GM12878 (cell line): ENCODE data around the gene ARL4C. TPM values are rescaled to one million over a fixed set of nuclear protein-coding genes. Genes with fewer than 3 reads are reported as not detected.
A peak's percentile ranks its signal among the peaks of the same experiment; 100 is the strongest.

Experiments
- ATAC-seq: fragments of 200-7000 bp; cut with Tn5 transposase; 3 replicates; pipeline ENCODE4 v1.9.1; 2020; ENCODE audit warnings: mild to moderate bottlenecking, moderate library complexity
- BruUV-seq: library from RNA; stranded (reverse); fragments of 400-500 nt; replicated peaks from 2 replicates; lab custom pipeline; 2021; lab: Mats Ljungman, UMichigan
- CTCF ChIA-PET: fragments of 300-600 bp; sonication (Branson Sonifier 250); formaldehyde crosslinking; extraction: SDS; loops from one replicate; lab custom pipeline; 2021; ENCODE audit warnings: inconsistent platforms; lab: Yijun Ruan, JAX
- POLR2A ChIA-PET: fragments of 350-600 bp; formaldehyde crosslinking; extraction: SDS; loops from one replicate; lab custom pipeline; 2021; ENCODE audit warnings: inconsistent platforms; lab: Charles Lee
- RAD21 ChIA-PET: fragments of 300-600 bp; sonication (Branson Sonifier 250); formaldehyde crosslinking; loops from one replicate; lab custom pipeline; 2023; ENCODE audit warnings: antibody characterized with exemption; ENCODE audit not compliant: unreplicated experiment; lab: Charles Lee
- SMC1A ChIA-PET: fragments of 300-600 bp; sonication (Branson Sonifier 250); formaldehyde crosslinking; loops from one replicate; lab custom pipeline; 2023; ENCODE audit not compliant: unreplicated experiment, uncharacterized antibody; lab: Charles Lee
- DNase-seq: peaks from one replicate; pipeline ENCODE4 v3.0.0-alpha.2; 2011; ENCODE audit warnings: low read depth, low spot score
- FAIRE-seq: peaks from 3 replicates; lab custom pipeline; 2011; peaks lifted over from hg19 to GRCh38; lab: Jason Lieb, UNC
- H2AFZ ChIP-seq: 2 replicates; pipeline ENCODE4 v1.6.0; 2011; ENCODE audit warnings: low read depth, low read length, control low read depth; ENCODE audit not compliant: control insufficient read depth
- H3K27ac ChIP-seq: 2 replicates; pipeline ENCODE4 v1.5.1; 2011; ENCODE audit warnings: control low read depth; ENCODE audit not compliant: control insufficient read depth, insufficient read depth
- H3K27me3 ChIP-seq, 2 experiments: replicated peaks in 1 of 2; 2 replicates each; pipeline versions ENCODE4 v1.6.0 to v1.6.1; 2011; ENCODE audit warnings: low read length in 1 of 2; ENCODE audit not compliant: control insufficient read depth in 2 of 2, insufficient read depth in 2 of 2
- H3K36me3 ChIP-seq, 2 experiments: 2 replicates each; pipeline ENCODE4 v1.5.1; 2011; ENCODE audit warnings: low read length in 1 of 2; ENCODE audit not compliant: control insufficient read depth in 2 of 2, insufficient read depth in 2 of 2
- H3K4me1 ChIP-seq: 2 replicates; pipeline ENCODE4 v1.6.1; 2011; ENCODE audit warnings: mild to moderate bottlenecking, low read length, moderate library complexity, mixed read lengths; ENCODE audit not compliant: control insufficient read depth, insufficient read depth
- H3K4me2 ChIP-seq: 2 replicates; pipeline ENCODE4 v1.6.0; 2011; ENCODE audit warnings: control low read depth; ENCODE audit not compliant: control insufficient read depth, insufficient read depth
- H3K4me3 ChIP-seq: fragments of 200-600 bp; sonication (generic); 2 replicates; pipeline ENCODE4 v1.5.1; 2016
- H3K79me2 ChIP-seq: 2 replicates; pipeline ENCODE4 v1.6.0; 2011; ENCODE audit warnings: low read length; ENCODE audit not compliant: control insufficient read depth, insufficient read depth
- H3K9ac ChIP-seq: 2 replicates; pipeline ENCODE4 v1.8.0; 2011; ENCODE audit warnings: low read length, control low read depth, mixed read lengths; ENCODE audit not compliant: control insufficient read depth, insufficient read depth
- H3K9me3 ChIP-seq: replicated peaks from 3 replicates; pipeline ENCODE4 v1.5.1; 2011; ENCODE audit warnings: mild to moderate bottlenecking, low read length; ENCODE audit not compliant: control insufficient read depth, insufficient read depth
- H4K20me1 ChIP-seq: 2 replicates; pipeline ENCODE4 v1.6.0; 2011; ENCODE audit not compliant: control insufficient read depth, insufficient read depth
- BHLHE40 ChIP-seq, 2 experiments: fragments of 450-650 bp in 1 of 2; IDR thresholded peaks; 2 replicates each; pipeline ENCODE4 v1.6.1; 2011 to 2017; ENCODE audit warnings: low read depth in 2 of 2, borderline replicate concordance in 1 of 2, improper control_type of control experiment in 1 of 2, low read length in 1 of 2, mild to moderate bottlenecking in 1 of 2
- EED ChIP-seq: sonication (generic); IDR thresholded peaks from 2 replicates; pipeline ENCODE4 v1.6.1; 2016; ENCODE audit warnings: antibody characterized with exemption, low read depth
- LARP7 ChIP-seq: fragments of 450-650 bp; IDR thresholded peaks from 2 replicates; pipeline ENCODE4 v1.6.1; 2017; ENCODE audit warnings: mild to moderate bottlenecking
- NR2F1 ChIP-seq: fragments of 450-650 bp; conservative IDR thresholded peaks from 2 replicates; pipeline ENCODE4 v1.6.1; 2017; ENCODE audit warnings: mild to moderate bottlenecking
- NRF1 ChIP-seq: conservative IDR thresholded peaks from 2 replicates; pipeline ENCODE4 v1.6.1; 2011; ENCODE audit warnings: mild to moderate bottlenecking, low read depth, low read length, improper control_type of control experiment
- PAX5 ChIP-seq: IDR thresholded peaks from 2 replicates; pipeline ENCODE4 v1.6.1; 2011; ENCODE audit warnings: low read depth, low read length, borderline replicate concordance
- POLR2AphosphoS2 ChIP-seq: IDR thresholded peaks from 2 replicates; pipeline ENCODE4 v1.6.1; 2011; ENCODE audit warnings: low read depth, mild to moderate bottlenecking, low read length, improper control_type of control experiment, moderate library complexity
- POU2F2 ChIP-seq: IDR thresholded peaks from 3 replicates; pipeline ENCODE4 v1.6.1; 2011; ENCODE audit warnings: low read depth, mild to moderate bottlenecking, low read length, borderline replicate concordance
- RAD21 ChIP-seq: IDR thresholded peaks from 2 replicates; pipeline ENCODE4 v1.6.1; 2011; ENCODE audit warnings: mild to moderate bottlenecking, low read depth, low read length, moderate library complexity; ENCODE audit not compliant: insufficient read depth
- SMC3 ChIP-seq: IDR thresholded peaks from 2 replicates; pipeline ENCODE4 v1.6.1; 2011; ENCODE audit warnings: low read length, improper control_type of control experiment, borderline replicate concordance
- WGBS: methylation state at CpG from one replicate; pipeline ENCODE4 v1.1.6; 2016; ENCODE audit warnings: low lambda C conversion rate; ENCODE audit not compliant: insufficient replicate concordance, insufficient coverage; ENCODE audit errors: missing lambda C conversion rate; 5-methylcytosine and 5-hydroxymethylcytosine counted together
- in situ Hi-C: fragments of 300-500 bp; cut with MboI; formaldehyde crosslinking; loops from 9 replicates; pipeline ENCODE4 v1.14.3; 2018; ENCODE audit warnings: mixed read lengths
- intact Hi-C: fragments of 100-400 bp; cut with micrococcal nuclease; formaldehyde crosslinking; loops from one replicate; pipeline ENCODE4 v1.14.2; 2022; ENCODE audit not compliant: unreplicated experiment
- polyA plus RNA-seq, 11 experiments: library from polyadenylated mRNA; depleted of rRNA in 4 of 11; unstranded in 6 of 11; stranded (reverse) in 5 of 11; fragments of >200 nt; fragmentation: Nextera tagmentation in 4 of 11; fragmentation: Illumina TruSeq in 1 of 11; extraction: Ambion mirVana in 4 of 11; extraction: Trizol in 1 of 11; gene quantifications; 1 replicate in 1 of 11; 2 replicates in 10 of 11; pipeline versions ENCODE4 v1.2.1 to v1.2.3, GENCODE V29; 2011 to 2016; ENCODE audit warnings: inconsistent platforms in 2 of 11, missing spikeins in 2 of 11, low read depth in 1 of 11
- total RNA-seq, 4 experiments: library from RNA; depleted of rRNA in 3 of 4; stranded (reverse); fragments of >200 nt in 3 of 4; fragmentation: Illumina TruSeq in 1 of 4; extraction: Trizol in 1 of 4; gene quantifications; 2 replicates each; pipeline versions ENCODE4 v1.2.1 to v1.2.3, GENCODE V29; 2013 to 2021
- TF ChIP-seq, protein P1 (sequence below), 3 experiments: IDR thresholded peaks in 2 of 3; conservative IDR thresholded peaks in 1 of 3; 2 replicates each; pipeline ENCODE4 v1.5.1; 2011; ENCODE audit warnings: low read depth in 3 of 3, low read length in 3 of 3, mild to moderate bottlenecking in 3 of 3, control low read depth in 2 of 3, moderate library complexity in 2 of 3, inconsistent platforms in 1 of 3, mixed read lengths in 1 of 3; ENCODE audit not compliant: control insufficient read depth in 2 of 3, insufficient read depth in 1 of 3; ENCODE audit errors: extremely low read depth in 1 of 3

The ARL4C gene
- total and polyA plus RNA-seq, 10 of the 15 experiments (the other 5 are each of a cell fraction or from before 2014, with no cell fraction given): 0.03 to 0.72 (median 0.06) TPM; not detected in 4

DNA sequence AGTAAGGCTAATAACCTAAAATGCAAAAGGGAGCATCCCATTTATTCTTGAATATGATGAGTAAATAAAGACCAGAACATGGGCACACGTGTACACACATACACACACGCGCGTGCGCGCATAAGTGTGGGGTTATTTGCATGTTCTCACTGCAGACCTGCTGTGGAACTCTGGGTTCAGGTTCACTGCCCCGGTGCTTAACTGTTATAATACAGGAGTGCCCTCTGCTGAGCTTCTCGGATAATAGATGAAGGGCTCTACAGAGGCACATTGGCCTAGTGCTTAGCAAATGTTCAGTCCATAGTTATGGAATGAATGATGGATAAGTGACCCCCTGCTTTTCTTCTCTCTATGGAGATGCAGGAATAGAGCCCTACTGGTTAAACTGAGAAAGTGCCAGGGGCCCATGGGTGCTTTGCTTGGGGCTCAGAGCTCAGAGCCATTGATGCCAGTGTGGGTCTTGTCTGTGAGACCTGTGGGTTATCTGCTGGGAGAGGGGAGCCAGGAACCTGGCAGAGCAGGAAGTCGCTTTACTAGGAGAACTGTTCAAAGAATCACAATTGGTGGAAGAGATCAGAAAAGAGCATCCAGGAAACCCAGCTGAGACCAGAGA, 3.6 kb upstream of the ARL4C start:
- POLR2A ChIA-PET: no interaction called here
- H4K20me1 ChIP-seq: no peaks in the 10 kb centered on the region
- ATAC-seq (peak; percentile 90), DNase-seq (peak; percentile 53), FAIRE-seq (no peak)
- H3K27ac ChIP-seq: no peak overlapping the region
- in situ Hi-C loops: loop anchor here (5.0 kb wide), 1 partner anchor 363 kb away; no protein-coding TSS in a partner anchor
- SMC1A ChIA-PET: interaction anchor here (1.0 to 1.4 kb wide), 3 partner anchors 215 to 365 kb away, joined by 3 to 4 read pairs (median 4); no protein-coding TSS in a partner anchor
- H3K27me3 ChIP-seq: peaks cover 3 to 7% of the 10 kb centered on the region in 2 experiments
- no TSS peak for BruUV-seq
- H2AFZ ChIP-seq: no peak overlapping the region
- CTCF ChIA-PET: interaction anchor here (0.9 to 1.5 kb wide), 6 partner anchors 8 to 365 kb away, joined by 3 to 15 read pairs (median 4); no protein-coding TSS in a partner anchor
- RAD21 ChIA-PET: interaction anchor here (0.7 to 1.8 kb wide), 5 partner anchors 211 to 793 kb away, joined by 3 to 9 read pairs (median 3); no protein-coding TSS in a partner anchor
- no peak overlapping the region for H3K9ac ChIP-seq
- WGBS: 0% methylated on average over 9 of the region's 9 CpGs
- intact Hi-C loops: loop anchor here (1.0 kb wide), 3 partner anchors 211 to 524 kb away; no protein-coding TSS in a partner anchor
- H3K4me3 ChIP-seq: no peak overlapping the region
- H3K79me2 ChIP-seq: no peaks in the 10 kb centered on the region; the same call in 1 of the 2 replicates
- no peaks in the 10 kb centered on the region for H3K9me3 ChIP-seq
- no peaks in the 10 kb centered on the region for H3K36me3 ChIP-seq
- TF ChIP-seq SMC3 (peak; percentile 91), POLR2AphosphoS2 (no peak), PAX5 (peak; percentile 98), BHLHE40 (IDR thresholded peaks at IDR 0.05; ENCODE audit: borderline replicate concordance in 1 of 2, low read depth in 2 of 2, low read length in 1 of 2) (peak in 1 of 2 experiments; percentile 41; a peak in 2 of 4 replicates), POU2F2 (peak; percentile 92; the same call in 2 of the 3 replicates), LARP7 (no peak), NRF1 (0 out of 2 replicates have a peak, but pooled peaks have one; percentile 9), EED (no peak), RAD21 (peak; percentile 77), NR2F1 (peak; percentile 68)
- TF ChIP-seq, protein P1, sequence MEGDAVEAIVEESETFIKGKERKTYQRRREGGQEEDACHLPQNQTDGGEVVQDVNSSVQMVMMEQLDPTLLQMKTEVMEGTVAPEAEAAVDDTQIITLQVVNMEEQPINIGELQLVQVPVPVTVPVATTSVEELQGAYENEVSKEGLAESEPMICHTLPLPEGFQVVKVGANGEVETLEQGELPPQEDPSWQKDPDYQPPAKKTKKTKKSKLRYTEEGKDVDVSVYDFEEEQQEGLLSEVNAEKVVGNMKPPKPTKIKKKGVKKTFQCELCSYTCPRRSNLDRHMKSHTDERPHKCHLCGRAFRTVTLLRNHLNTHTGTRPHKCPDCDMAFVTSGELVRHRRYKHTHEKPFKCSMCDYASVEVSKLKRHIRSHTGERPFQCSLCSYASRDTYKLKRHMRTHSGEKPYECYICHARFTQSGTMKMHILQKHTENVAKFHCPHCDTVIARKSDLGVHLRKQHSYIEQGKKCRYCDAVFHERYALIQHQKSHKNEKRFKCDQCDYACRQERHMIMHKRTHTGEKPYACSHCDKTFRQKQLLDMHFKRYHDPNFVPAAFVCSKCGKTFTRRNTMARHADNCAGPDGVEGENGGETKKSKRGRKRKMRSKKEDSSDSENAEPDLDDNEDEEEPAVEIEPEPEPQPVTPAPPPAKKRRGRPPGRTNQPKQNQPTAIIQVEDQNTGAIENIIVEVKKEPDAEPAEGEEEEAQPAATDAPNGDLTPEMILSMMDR (IDR thresholded peaks at IDR 0.05 in 2 of 3, conservative IDR thresholded peaks at IDR 0.05 in 1 of 3; ENCODE audit: control insufficient read depth in 2 of 3, extremely low read depth in 1 of 3, insufficient read depth in 1 of 3, low read depth in 3 of 3, low read length in 3 of 3): peak; percentile 50 to 74 (median 66)
- no peak overlapping the region for H3K4me2 ChIP-seq
- H3K4me1 ChIP-seq: peaks cover 3% of the 10 kb centered on the region
